HepG2 (cell line): Measurements from ENCODE around the gene PRDM15.

Source experiments
- CENPBD1 ChIP-seq: sonication (generic); formaldehyde crosslinking; IDR thresholded peaks from 2 replicates; pipeline ENCODE4 v1.8.0; 2022; ENCODE audit warnings: missing genetic modification reagents, low read depth, mild to moderate bottlenecking, borderline replicate concordance
- EZH2 ChIP-seq: conservative IDR thresholded peaks from 2 replicates; pipeline ENCODE4 v1.6.1; 2012; ENCODE audit warnings: mild to moderate bottlenecking, low read depth, low read length, moderate library complexity
- FOSL1 ChIP-seq: sonication (generic); formaldehyde crosslinking; IDR thresholded peaks from 2 replicates; pipeline ENCODE4 v1.9.0; 2021; ENCODE audit warnings: missing genetic modification reagents, borderline replicate concordance
- MYNN ChIP-seq: sonication (generic); formaldehyde crosslinking; IDR thresholded peaks from 2 replicates; pipeline ENCODE4 v1.4.0; 2020; ENCODE audit warnings: mild to moderate bottlenecking, low read depth, missing genetic modification reagents
- SIN3A ChIP-seq: IDR thresholded peaks from 2 replicates; pipeline ENCODE4 v1.6.1; 2011; ENCODE audit warnings: low read depth, mild to moderate bottlenecking, control low read depth, low read length, borderline replicate concordance
- SNRNP70 ChIP-seq: fragments of 200-400 bp; formaldehyde crosslinking; IDR thresholded peaks from 2 replicates; pipeline ENCODE4 v1.6.1; 2017; ENCODE audit warnings: mild to moderate bottlenecking, low read depth, low read length, moderate library complexity
- ZNF276 ChIP-seq: sonication (generic); formaldehyde crosslinking; IDR thresholded peaks from 2 replicates; pipeline ENCODE4 v1.4.0; 2020; ENCODE audit warnings: mild to moderate bottlenecking, low read depth, missing genetic modification reagents
- ZNF383 ChIP-seq: sonication (generic); formaldehyde crosslinking; IDR thresholded peaks from 2 replicates; pipeline ENCODE4 v1.4.0; 2020; ENCODE audit warnings: missing genetic modification reagents, mild to moderate bottlenecking, borderline replicate concordance
- TF ChIP-seq, protein P1 (sequence below): sonication (generic); formaldehyde crosslinking; IDR thresholded peaks from 2 replicates; pipeline ENCODE4 v1.5.0; 2020; ENCODE audit warnings: missing genetic modification reagents
- TF ChIP-seq, protein P2 (sequence below): IDR thresholded peaks from 2 replicates; pipeline ENCODE4 v1.6.1; 2016; ENCODE audit warnings: low read depth
- TF ChIP-seq, protein P3 (sequence below): sonication (generic); formaldehyde crosslinking; IDR thresholded peaks from 2 replicates; pipeline ENCODE4 v1.5.0; 2020; ENCODE audit warnings: mild to moderate bottlenecking, missing genetic modification reagents, borderline replicate concordance

DNA sequence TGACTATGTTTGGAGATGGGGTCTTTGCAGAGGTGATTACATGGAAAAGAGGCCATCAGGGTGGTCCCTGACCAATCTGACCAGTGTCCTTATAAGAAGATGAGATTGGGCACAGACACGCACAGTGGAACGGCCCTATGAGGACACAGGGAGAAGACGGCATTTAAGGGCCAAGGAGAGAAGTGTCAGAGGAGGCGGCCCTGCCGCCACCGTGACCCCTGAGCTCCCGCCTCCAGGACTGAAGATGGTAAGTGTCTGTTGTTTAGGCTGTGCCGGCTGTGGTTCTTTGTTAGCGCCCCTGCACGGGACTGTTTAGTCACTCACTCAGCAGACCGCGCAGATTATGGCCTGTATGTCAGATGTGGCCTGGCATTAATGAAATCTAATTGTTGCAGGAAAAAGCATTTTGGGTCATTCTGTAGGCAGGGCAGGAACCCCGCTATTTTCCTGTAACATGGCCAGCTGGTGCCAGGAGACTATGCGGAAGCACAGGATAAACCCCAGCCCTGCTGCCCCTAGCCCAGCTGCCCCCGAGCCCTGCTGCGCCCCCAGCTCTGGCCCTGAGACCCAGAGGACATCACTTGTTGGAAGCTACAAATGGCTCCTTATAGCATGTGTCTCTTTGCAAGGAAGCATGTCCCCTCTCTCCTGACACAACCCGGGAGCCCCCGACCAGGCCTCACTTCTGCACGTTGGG is 58.6 kb downstream of the PRDM15 start:
- TF ChIP-seq, protein P1, sequence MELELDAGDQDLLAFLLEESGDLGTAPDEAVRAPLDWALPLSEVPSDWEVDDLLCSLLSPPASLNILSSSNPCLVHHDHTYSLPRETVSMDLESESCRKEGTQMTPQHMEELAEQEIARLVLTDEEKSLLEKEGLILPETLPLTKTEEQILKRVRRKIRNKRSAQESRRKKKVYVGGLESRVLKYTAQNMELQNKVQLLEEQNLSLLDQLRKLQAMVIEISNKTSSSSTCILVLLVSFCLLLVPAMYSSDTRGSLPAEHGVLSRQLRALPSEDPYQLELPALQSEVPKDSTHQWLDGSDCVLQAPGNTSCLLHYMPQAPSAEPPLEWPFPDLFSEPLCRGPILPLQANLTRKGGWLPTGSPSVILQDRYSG: no peak
- TF ChIP-seq MYNN (CRISPR knock-in tag): no peak
- TF ChIP-seq CENPBD1 (CRISPR knock-in tag): no peak
- TF ChIP-seq EZH2: no peak
- TF ChIP-seq, protein P2, sequence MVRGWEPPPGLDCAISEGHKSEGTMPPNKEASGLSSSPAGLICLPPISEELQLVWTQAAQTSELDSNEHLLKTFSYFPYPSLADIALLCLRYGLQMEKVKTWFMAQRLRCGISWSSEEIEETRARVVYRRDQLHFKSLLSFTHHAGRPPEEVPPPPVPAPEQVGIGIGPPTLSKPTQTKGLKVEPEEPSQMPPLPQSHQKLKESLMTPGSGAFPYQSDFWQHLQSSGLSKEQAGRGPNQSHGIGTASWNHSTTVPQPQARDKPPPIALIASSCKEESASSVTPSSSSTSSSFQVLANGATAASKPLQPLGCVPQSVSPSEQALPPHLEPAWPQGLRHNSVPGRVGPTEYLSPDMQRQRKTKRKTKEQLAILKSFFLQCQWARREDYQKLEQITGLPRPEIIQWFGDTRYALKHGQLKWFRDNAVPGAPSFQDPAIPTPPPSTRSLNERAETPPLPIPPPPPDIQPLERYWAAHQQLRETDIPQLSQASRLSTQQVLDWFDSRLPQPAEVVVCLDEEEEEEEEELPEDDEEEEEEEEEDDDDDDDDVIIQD (CRISPR knock-in tag): no peak
- no peak for TF ChIP-seq ZNF383 (CRISPR knock-in tag)
- TF ChIP-seq ZNF276: no peak
- no peak for TF ChIP-seq SIN3A
- TF ChIP-seq, protein P3, sequence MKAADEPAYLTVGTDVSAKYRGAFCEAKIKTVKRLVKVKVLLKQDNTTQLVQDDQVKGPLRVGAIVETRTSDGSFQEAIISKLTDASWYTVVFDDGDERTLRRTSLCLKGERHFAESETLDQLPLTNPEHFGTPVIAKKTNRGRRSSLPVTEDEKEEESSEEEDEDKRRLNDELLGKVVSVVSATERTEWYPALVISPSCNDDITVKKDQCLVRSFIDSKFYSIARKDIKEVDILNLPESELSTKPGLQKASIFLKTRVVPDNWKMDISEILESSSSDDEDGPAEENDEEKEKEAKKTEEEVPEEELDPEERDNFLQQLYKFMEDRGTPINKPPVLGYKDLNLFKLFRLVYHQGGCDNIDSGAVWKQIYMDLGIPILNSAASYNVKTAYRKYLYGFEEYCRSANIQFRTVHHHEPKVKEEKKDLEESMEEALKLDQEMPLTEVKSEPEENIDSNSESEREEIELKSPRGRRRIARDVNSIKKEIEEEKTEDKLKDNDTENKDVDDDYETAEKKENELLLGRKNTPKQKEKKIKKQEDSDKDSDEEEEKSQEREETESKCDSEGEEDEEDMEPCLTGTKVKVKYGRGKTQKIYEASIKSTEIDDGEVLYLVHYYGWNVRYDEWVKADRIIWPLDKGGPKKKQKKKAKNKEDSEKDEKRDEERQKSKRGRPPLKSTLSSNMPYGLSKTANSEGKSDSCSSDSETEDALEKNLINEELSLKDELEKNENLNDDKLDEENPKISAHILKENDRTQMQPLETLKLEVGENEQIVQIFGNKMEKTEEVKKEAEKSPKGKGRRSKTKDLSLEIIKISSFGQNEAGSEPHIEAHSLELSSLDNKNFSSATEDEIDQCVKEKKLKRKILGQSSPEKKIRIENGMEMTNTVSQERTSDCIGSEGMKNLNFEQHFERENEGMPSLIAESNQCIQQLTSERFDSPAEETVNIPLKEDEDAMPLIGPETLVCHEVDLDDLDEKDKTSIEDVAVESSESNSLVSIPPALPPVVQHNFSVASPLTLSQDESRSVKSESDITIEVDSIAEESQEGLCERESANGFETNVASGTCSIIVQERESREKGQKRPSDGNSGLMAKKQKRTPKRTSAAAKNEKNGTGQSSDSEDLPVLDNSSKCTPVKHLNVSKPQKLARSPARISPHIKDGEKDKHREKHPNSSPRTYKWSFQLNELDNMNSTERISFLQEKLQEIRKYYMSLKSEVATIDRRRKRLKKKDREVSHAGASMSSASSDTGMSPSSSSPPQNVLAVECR (CRISPR knock-in tag): no peak
- no peak for TF ChIP-seq SNRNP70
- no peak for TF ChIP-seq FOSL1 (CRISPR knock-in tag)
